ENCODE results near the gene ESR2. TPM values are rescaled to one million over a fixed set of nuclear protein-coding genes. Genes with fewer than 3 reads are reported as not detected.

Gene ESR2
- polyA plus RNA-seq, 1 of the 3 experiments (the other 2 are of a cell fraction): 0.03 TPM

- CTCF ChIA-PET: no interaction called here
- Histone ChIP-seq H3K79me2 (ENCODE audit: insufficient read depth) (no peaks in the 10 kb centered on the region), H3K9ac (no peak overlapping the region), H3K27me3 (ENCODE audit: insufficient read depth) (no peaks in the 10 kb centered on the region), H3K4me3 (ENCODE audit: low read depth in 2 of 2, low read length in 1 of 2) (no peak overlapping the region), H4K20me1 (ENCODE audit: insufficient read depth) (no peaks in the 10 kb centered on the region), H3K9me3 (no peaks in the 10 kb centered on the region), H2AFZ (ENCODE audit: low read depth) (no peak overlapping the region), H3F3A (replicated peaks; ENCODE audit: insufficient read depth) (no peaks in the 10 kb centered on the region), H3K36me3 (replicated peaks in 1 of 2; ENCODE audit: control insufficient read depth in 1 of 2, insufficient read depth in 2 of 2, low read length in 1 of 2) (peaks cover 0 to 3% of the 10 kb centered on the region in 2 experiments), H3K4me1 (ENCODE audit: control insufficient read depth in 1 of 2, insufficient read depth in 2 of 2, low read depth in 1 of 2, low read length in 1 of 2) (no peaks in the 10 kb centered on the region), H3K9me2 (no peaks in the 10 kb centered on the region), H3K4me2 (no peak overlapping the region), H3K27ac (ENCODE audit: low read depth in 2 of 2, low read length in 1 of 2) (no peak overlapping the region)
- no peak for DNase-seq
- TF ChIP-seq USF1 (IDR thresholded peaks at IDR 0.05; ENCODE audit: borderline replicate concordance, low read depth): no peak
- TF ChIP-seq, protein P1, sequence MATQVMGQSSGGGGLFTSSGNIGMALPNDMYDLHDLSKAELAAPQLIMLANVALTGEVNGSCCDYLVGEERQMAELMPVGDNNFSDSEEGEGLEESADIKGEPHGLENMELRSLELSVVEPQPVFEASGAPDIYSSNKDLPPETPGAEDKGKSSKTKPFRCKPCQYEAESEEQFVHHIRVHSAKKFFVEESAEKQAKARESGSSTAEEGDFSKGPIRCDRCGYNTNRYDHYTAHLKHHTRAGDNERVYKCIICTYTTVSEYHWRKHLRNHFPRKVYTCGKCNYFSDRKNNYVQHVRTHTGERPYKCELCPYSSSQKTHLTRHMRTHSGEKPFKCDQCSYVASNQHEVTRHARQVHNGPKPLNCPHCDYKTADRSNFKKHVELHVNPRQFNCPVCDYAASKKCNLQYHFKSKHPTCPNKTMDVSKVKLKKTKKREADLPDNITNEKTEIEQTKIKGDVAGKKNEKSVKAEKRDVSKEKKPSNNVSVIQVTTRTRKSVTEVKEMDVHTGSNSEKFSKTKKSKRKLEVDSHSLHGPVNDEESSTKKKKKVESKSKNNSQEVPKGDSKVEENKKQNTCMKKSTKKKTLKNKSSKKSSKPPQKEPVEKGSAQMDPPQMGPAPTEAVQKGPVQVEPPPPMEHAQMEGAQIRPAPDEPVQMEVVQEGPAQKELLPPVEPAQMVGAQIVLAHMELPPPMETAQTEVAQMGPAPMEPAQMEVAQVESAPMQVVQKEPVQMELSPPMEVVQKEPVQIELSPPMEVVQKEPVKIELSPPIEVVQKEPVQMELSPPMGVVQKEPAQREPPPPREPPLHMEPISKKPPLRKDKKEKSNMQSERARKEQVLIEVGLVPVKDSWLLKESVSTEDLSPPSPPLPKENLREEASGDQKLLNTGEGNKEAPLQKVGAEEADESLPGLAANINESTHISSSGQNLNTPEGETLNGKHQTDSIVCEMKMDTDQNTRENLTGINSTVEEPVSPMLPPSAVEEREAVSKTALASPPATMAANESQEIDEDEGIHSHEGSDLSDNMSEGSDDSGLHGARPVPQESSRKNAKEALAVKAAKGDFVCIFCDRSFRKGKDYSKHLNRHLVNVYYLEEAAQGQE (IDR thresholded peaks at IDR 0.05; ENCODE audit: low read depth, low read length): no peak
- TF ChIP-seq ZBTB33 (IDR thresholded peaks at IDR 0.05; ENCODE audit: borderline replicate concordance, low read depth): no peak
- TF ChIP-seq, protein P2, sequence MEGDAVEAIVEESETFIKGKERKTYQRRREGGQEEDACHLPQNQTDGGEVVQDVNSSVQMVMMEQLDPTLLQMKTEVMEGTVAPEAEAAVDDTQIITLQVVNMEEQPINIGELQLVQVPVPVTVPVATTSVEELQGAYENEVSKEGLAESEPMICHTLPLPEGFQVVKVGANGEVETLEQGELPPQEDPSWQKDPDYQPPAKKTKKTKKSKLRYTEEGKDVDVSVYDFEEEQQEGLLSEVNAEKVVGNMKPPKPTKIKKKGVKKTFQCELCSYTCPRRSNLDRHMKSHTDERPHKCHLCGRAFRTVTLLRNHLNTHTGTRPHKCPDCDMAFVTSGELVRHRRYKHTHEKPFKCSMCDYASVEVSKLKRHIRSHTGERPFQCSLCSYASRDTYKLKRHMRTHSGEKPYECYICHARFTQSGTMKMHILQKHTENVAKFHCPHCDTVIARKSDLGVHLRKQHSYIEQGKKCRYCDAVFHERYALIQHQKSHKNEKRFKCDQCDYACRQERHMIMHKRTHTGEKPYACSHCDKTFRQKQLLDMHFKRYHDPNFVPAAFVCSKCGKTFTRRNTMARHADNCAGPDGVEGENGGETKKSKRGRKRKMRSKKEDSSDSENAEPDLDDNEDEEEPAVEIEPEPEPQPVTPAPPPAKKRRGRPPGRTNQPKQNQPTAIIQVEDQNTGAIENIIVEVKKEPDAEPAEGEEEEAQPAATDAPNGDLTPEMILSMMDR (IDR thresholded peaks at IDR 0.05): no peak
- no peak for TF ChIP-seq EP300 (IDR thresholded peaks at IDR 0.05; ENCODE audit: borderline replicate concordance in 1 of 2, low read depth in 1 of 2, low read length in 1 of 2)
- no peak for TF ChIP-seq NRF1 (IDR thresholded peaks at IDR 0.05; ENCODE audit: low read depth, low read length)
- no peak for TF ChIP-seq SIN3A (IDR thresholded peaks at IDR 0.05; ENCODE audit: borderline replicate concordance, low read depth, low read length)
- no peak for TF ChIP-seq RFX5 (IDR thresholded peaks at IDR 0.05; ENCODE audit: low read length)
- no peak for TF ChIP-seq RXRA (IDR thresholded peaks at IDR 0.05; ENCODE audit: borderline replicate concordance, low read depth)
- TF ChIP-seq MXI1 (IDR thresholded peaks at IDR 0.05; ENCODE audit: low read depth, low read length): no peak
- TF ChIP-seq EZH2phosphoT487 (IDR thresholded peaks at IDR 0.05; ENCODE audit: borderline replicate concordance, low read depth): no peak
- TF ChIP-seq GABPA (IDR thresholded peaks at IDR 0.05; ENCODE audit: low read depth): no peak
- WGBS (ENCODE audit: low lambda C conversion rate): 95% methylated on average over 6 of the region's 6 CpGs
- POLR2A ChIA-PET: no interaction called here
Observed at GRCh38 chr14:64115401-64115800, 178.8 kb downstream of the ESR2 start.

Data from SK-N-SH (cell line).